C4-2B (cell line): Measurements from ENCODE around the gene MACROD1.

ENCODE experiments used
- ZFX ChIP-seq: fragments of 450-650 bp; IDR thresholded peaks from 2 replicates; pipeline ENCODE4 v1.6.1; 2017
- TF ChIP-seq, protein P1 (sequence below): fragments of 450-650 bp; conservative IDR thresholded peaks from 2 replicates; pipeline ENCODE4 v1.5.1; 2017; ENCODE audit warnings: mild to moderate bottlenecking

DNA sequence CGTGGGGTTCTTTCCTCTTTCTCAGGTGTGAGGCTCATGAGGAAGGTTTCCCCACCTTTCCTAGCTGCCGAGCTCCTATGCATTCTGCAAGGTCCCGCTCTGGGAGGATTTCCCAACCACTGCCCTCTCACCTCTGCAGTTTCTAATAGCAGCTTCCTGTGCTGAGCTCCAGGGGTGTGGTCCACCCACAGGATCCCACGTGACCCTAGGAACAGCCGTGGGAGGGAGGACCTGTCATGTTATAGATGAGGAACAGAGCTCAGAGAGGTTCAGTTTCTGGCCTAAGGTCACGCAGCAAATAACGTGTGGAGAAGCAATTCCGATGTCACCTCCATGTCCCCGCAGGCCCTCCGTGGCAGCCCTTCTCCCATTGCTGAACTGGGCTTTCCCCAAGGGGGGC, 91.7 kb downstream of the MACROD1 start:
- TF ChIP-seq, protein P1, sequence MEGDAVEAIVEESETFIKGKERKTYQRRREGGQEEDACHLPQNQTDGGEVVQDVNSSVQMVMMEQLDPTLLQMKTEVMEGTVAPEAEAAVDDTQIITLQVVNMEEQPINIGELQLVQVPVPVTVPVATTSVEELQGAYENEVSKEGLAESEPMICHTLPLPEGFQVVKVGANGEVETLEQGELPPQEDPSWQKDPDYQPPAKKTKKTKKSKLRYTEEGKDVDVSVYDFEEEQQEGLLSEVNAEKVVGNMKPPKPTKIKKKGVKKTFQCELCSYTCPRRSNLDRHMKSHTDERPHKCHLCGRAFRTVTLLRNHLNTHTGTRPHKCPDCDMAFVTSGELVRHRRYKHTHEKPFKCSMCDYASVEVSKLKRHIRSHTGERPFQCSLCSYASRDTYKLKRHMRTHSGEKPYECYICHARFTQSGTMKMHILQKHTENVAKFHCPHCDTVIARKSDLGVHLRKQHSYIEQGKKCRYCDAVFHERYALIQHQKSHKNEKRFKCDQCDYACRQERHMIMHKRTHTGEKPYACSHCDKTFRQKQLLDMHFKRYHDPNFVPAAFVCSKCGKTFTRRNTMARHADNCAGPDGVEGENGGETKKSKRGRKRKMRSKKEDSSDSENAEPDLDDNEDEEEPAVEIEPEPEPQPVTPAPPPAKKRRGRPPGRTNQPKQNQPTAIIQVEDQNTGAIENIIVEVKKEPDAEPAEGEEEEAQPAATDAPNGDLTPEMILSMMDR: no peak
- no peak for TF ChIP-seq ZFX
